ENCODE measurements around the gene PGRMC2.
"Not testable (repeated sequence)": the region's sequence is repeated elsewhere in the genome, so short reads cannot be mapped to it uniquely, and the experiment has no call there.

The PGRMC2 gene

GRCh38 chr4:128271551-128271950 lies 16.1 kb downstream of the PGRMC2 start:
- Histone ChIP-seq H3F3A (ENCODE audit: control insufficient read depth, insufficient read depth) (peaks cover 7% of the 10 kb centered on the region; the same call in 1 of the 2 replicates), H3K27ac (ENCODE audit: low read depth, low read length) (no peak overlapping the region), H4K20me1 (ENCODE audit: control insufficient read depth, insufficient read depth, low read depth, low read length) (no peaks in the 10 kb centered on the region), H3K4me3 (ENCODE audit: low read length) (no peak overlapping the region), H3K36me3 (ENCODE audit: control insufficient read depth, low read length) (peaks cover 46% of the 10 kb centered on the region), H3K27me3 (ENCODE audit: control insufficient read depth, low read length) (no peaks in the 10 kb centered on the region), H3K4me2 (ENCODE audit: low read length) (no peak overlapping the region), H3K79me2 (ENCODE audit: control insufficient read depth, low read length) (peaks cover 36% of the 10 kb centered on the region), H3K4me1 (ENCODE audit: control insufficient read depth, low read length) (no peaks in the 10 kb centered on the region), H3K9me3 (ENCODE audit: control insufficient read depth, insufficient read depth, low read length) (no peaks in the 10 kb centered on the region), H3K9me2 (replicated peaks; ENCODE audit: control insufficient read depth, low read length) (no peaks in the 10 kb centered on the region)
- TF ChIP-seq EZH2phosphoT487 (IDR thresholded peaks at IDR 0.05; ENCODE audit: borderline replicate concordance, low read length) = no peak

GRCh38 chr4:128268970-128269369 lies 18.6 kb downstream of the PGRMC2 start:
- Histone ChIP-seq H3K27me3 (ENCODE audit: control insufficient read depth, low read length) (no peaks in the 10 kb centered on the region), H3K4me2 (ENCODE audit: low read length) (no peak overlapping the region), H4K20me1 (ENCODE audit: control insufficient read depth, insufficient read depth, low read depth, low read length) (no peaks in the 10 kb centered on the region), H3F3A (ENCODE audit: control insufficient read depth, insufficient read depth) (peaks cover 7% of the 10 kb centered on the region; the same call in 1 of the 2 replicates), H3K4me3 (ENCODE audit: low read length) (no peak overlapping the region), H3K4me1 (ENCODE audit: control insufficient read depth, low read length) (no peaks in the 10 kb centered on the region), H3K27ac (ENCODE audit: low read depth, low read length) (no peak overlapping the region), H3K9me3 (ENCODE audit: control insufficient read depth, insufficient read depth, low read length) (peaks cover 6% of the 10 kb centered on the region; the same call in 1 of the 2 replicates), H3K79me2 (ENCODE audit: control insufficient read depth, low read length) (peaks cover 14% of the 10 kb centered on the region), H3K9me2 (replicated peaks; ENCODE audit: control insufficient read depth, low read length) (no peaks in the 10 kb centered on the region), H3K36me3 (ENCODE audit: control insufficient read depth, low read length) (peaks cover 41% of the 10 kb centered on the region)
- TF ChIP-seq EZH2phosphoT487 (IDR thresholded peaks at IDR 0.05; ENCODE audit: borderline replicate concordance, low read length) = no peak

- Histone ChIP-seq H3K36me3 (ENCODE audit: control insufficient read depth, low read length) (peaks cover 30% of the 10 kb centered on the region), H3K4me1 (ENCODE audit: control insufficient read depth, low read length) (no peaks in the 10 kb centered on the region), H3K4me3 (ENCODE audit: low read length) (no peak overlapping the region), H3K9me2 (replicated peaks; ENCODE audit: control insufficient read depth, low read length) (no peaks in the 10 kb centered on the region), H3K4me2 (ENCODE audit: low read length) (no peak overlapping the region), H3K79me2 (ENCODE audit: control insufficient read depth, low read length) (0 out of 2 replicates have a peak, but pooled peaks cover 3% of the 10 kb centered on the region), H3K9me3 (ENCODE audit: control insufficient read depth, insufficient read depth, low read length) (peaks cover 6% of the 10 kb centered on the region; the same call in 1 of the 2 replicates), H3K27ac (ENCODE audit: low read depth, low read length) (no peak overlapping the region), H3F3A (ENCODE audit: control insufficient read depth, insufficient read depth) (peaks cover 7% of the 10 kb centered on the region; the same call in 1 of the 2 replicates), H3K27me3 (ENCODE audit: control insufficient read depth, low read length) (no peaks in the 10 kb centered on the region), H4K20me1 (ENCODE audit: control insufficient read depth, insufficient read depth, low read depth, low read length) (no peaks in the 10 kb centered on the region)
- TF ChIP-seq EZH2phosphoT487 (IDR thresholded peaks at IDR 0.05; ENCODE audit: borderline replicate concordance, low read length) (no peak), CTCF (IDR thresholded peaks at IDR 0.05; ENCODE audit: low read depth, low read length, poor library complexity, severe bottlenecking) (no peak)
Measured at GRCh38 chr4:128267745-128268144, 19.9 kb downstream of the PGRMC2 start.

- not testable (repeated sequence) for H3K4me3 ChIP-seq (ENCODE audit: low read length); H3K79me2 ChIP-seq (ENCODE audit: control insufficient read depth, low read length); H3K27ac ChIP-seq (ENCODE audit: low read depth, low read length); H3K9me2 ChIP-seq (replicated peaks; ENCODE audit: control insufficient read depth, low read length); H3K4me2 ChIP-seq (ENCODE audit: low read length); H3K9me3 ChIP-seq (ENCODE audit: control insufficient read depth, insufficient read depth, low read length); H3F3A ChIP-seq (ENCODE audit: control insufficient read depth, insufficient read depth); H3K4me1 ChIP-seq (ENCODE audit: control insufficient read depth, low read length); H4K20me1 ChIP-seq (ENCODE audit: control insufficient read depth, insufficient read depth, low read depth, low read length); H3K27me3 ChIP-seq (ENCODE audit: control insufficient read depth, low read length)
- peaks cover 24% of the 10 kb centered on the region for H3K36me3 ChIP-seq (ENCODE audit: control insufficient read depth, low read length)
Measured at GRCh38 chr4:128267171-128267570, 20.4 kb downstream of the PGRMC2 start.

- not testable (repeated sequence) for H3K27me3 ChIP-seq (ENCODE audit: control insufficient read depth, low read length); H3K4me2 ChIP-seq (ENCODE audit: low read length); H3K79me2 ChIP-seq (ENCODE audit: control insufficient read depth, low read length); H3K36me3 ChIP-seq (ENCODE audit: control insufficient read depth, low read length); H3K9me3 ChIP-seq (ENCODE audit: control insufficient read depth, insufficient read depth, low read length); H3K27ac ChIP-seq (ENCODE audit: low read depth, low read length); H4K20me1 ChIP-seq (ENCODE audit: control insufficient read depth, insufficient read depth, low read depth, low read length); H3K9me2 ChIP-seq (replicated peaks; ENCODE audit: control insufficient read depth, low read length); H3K4me1 ChIP-seq (ENCODE audit: control insufficient read depth, low read length); H3F3A ChIP-seq (ENCODE audit: control insufficient read depth, insufficient read depth); H3K4me3 ChIP-seq (ENCODE audit: low read length)
Measured at GRCh38 chr4:128265550-128265949, 22.1 kb downstream of the PGRMC2 start.

- not testable (repeated sequence) for H3K9me3 ChIP-seq (ENCODE audit: control insufficient read depth, insufficient read depth, low read length); H3K4me3 ChIP-seq (ENCODE audit: low read length); H3K79me2 ChIP-seq (ENCODE audit: control insufficient read depth, low read length); H3K27ac ChIP-seq (ENCODE audit: low read depth, low read length); H3K4me1 ChIP-seq (ENCODE audit: control insufficient read depth, low read length); H3K27me3 ChIP-seq (ENCODE audit: control insufficient read depth, low read length); H3K9me2 ChIP-seq (replicated peaks; ENCODE audit: control insufficient read depth, low read length); H4K20me1 ChIP-seq (ENCODE audit: control insufficient read depth, insufficient read depth, low read depth, low read length); H3K4me2 ChIP-seq (ENCODE audit: low read length); H3F3A ChIP-seq (ENCODE audit: control insufficient read depth, insufficient read depth); H3K36me3 ChIP-seq (ENCODE audit: control insufficient read depth, low read length)
Measured at GRCh38 chr4:128259889-128260288, 27.7 kb downstream of the PGRMC2 start.

- H3K27me3 ChIP-seq (ENCODE audit: control insufficient read depth, low read length); H3F3A ChIP-seq (ENCODE audit: control insufficient read depth, insufficient read depth); H3K4me3 ChIP-seq (ENCODE audit: low read length); H3K36me3 ChIP-seq (ENCODE audit: control insufficient read depth, low read length); H3K79me2 ChIP-seq (ENCODE audit: control insufficient read depth, low read length); H3K4me2 ChIP-seq (ENCODE audit: low read length); H3K9me3 ChIP-seq (ENCODE audit: control insufficient read depth, insufficient read depth, low read length); H3K4me1 ChIP-seq (ENCODE audit: control insufficient read depth, low read length); H3K27ac ChIP-seq (ENCODE audit: low read depth, low read length); H3K9me2 ChIP-seq (replicated peaks; ENCODE audit: control insufficient read depth, low read length); H4K20me1 ChIP-seq (ENCODE audit: control insufficient read depth, insufficient read depth, low read depth, low read length): not testable (repeated sequence)
Measured at GRCh38 chr4:128258166-128258565, 29.4 kb downstream of the PGRMC2 start.
